ENCODE measurements around the gene HSDL2. TPM values are rescaled to one million over a fixed set of nuclear protein-coding genes. Genes with fewer than 3 reads are reported as not detected.
"Not testable (repeated sequence)": the region's sequence is repeated elsewhere in the genome, so short reads cannot be mapped to it uniquely, and the experiment has no call there.

The HSDL2 gene
- total RNA-seq, 1 experiment from 2014 or later: 32.1 TPM

GRCh38 chr9:112411626-112412027, 31.7 kb downstream of the HSDL2 start:
- H3K27me3 ChIP-seq: no peaks in the 10 kb centered on the region
- no peak for DNase-seq
- peaks cover 23% of the 10 kb centered on the region for H3K36me3 ChIP-seq
- no peaks in the 10 kb centered on the region for H3K9me3 ChIP-seq
- H3K4me3 ChIP-seq: no peak overlapping the region

- H3K4me3 ChIP-seq, H3K36me3 ChIP-seq, DNase-seq, H3K27me3 ChIP-seq, H3K9me3 ChIP-seq: not testable (repeated sequence)
These were observed 33.8 kb downstream of the HSDL2 start for GRCh38 chr9:112413728-112414127.

- H3K9me3 ChIP-seq: no peaks in the 10 kb centered on the region
- H3K36me3 ChIP-seq: peaks cover 11% of the 10 kb centered on the region
- DNase-seq: no peak
- H3K4me3 ChIP-seq: no peak overlapping the region
- no peaks in the 10 kb centered on the region for H3K27me3 ChIP-seq
These were observed 40.3 kb downstream of the HSDL2 start for GRCh38 chr9:112420208-112420607.

- Histone ChIP-seq H3K4me3 (no peak overlapping the region), H3K27me3 (no peaks in the 10 kb centered on the region), H3K36me3 (peaks cover 11% of the 10 kb centered on the region), H3K9me3 (no peaks in the 10 kb centered on the region)
- no peak for DNase-seq
These were observed 41.9 kb downstream of the HSDL2 start for GRCh38 chr9:112421771-112422222.

- Histone ChIP-seq H3K27me3 (no peaks in the 10 kb centered on the region), H3K4me3 (no peak overlapping the region), H3K36me3 (peaks cover 11% of the 10 kb centered on the region), H3K9me3 (no peaks in the 10 kb centered on the region)
- DNase-seq: no peak
These were observed 42.7 kb downstream of the HSDL2 start for GRCh38 chr9:112422417-112423148.

GRCh38 chr9:112430006-112430522, 50.2 kb downstream of the HSDL2 start:
- DNase-seq: no peak
- peaks cover 8% of the 10 kb centered on the region; the same call in 1 of the 2 replicates for H3K36me3 ChIP-seq
- H3K4me3 ChIP-seq: no peak overlapping the region
- no peaks in the 10 kb centered on the region for H3K27me3 ChIP-seq
- no peaks in the 10 kb centered on the region for H3K9me3 ChIP-seq

- Histone ChIP-seq H3K4me3 (no peak overlapping the region), H3K9me3 (no peaks in the 10 kb centered on the region), H3K36me3 (peaks cover 13% of the 10 kb centered on the region), H3K27me3 (no peaks in the 10 kb centered on the region)
- no peak for DNase-seq
These were observed 53.8 kb downstream of the HSDL2 start for GRCh38 chr9:112433499-112434392.

- Histone ChIP-seq H3K27me3 (no peaks in the 10 kb centered on the region), H3K36me3 (peaks cover 13% of the 10 kb centered on the region), H3K4me3 (no peak overlapping the region), H3K9me3 (no peaks in the 10 kb centered on the region)
- no peak for DNase-seq
These were observed 54.6 kb downstream of the HSDL2 start for GRCh38 chr9:112434487-112434886.

- H3K9me3 ChIP-seq: no peaks in the 10 kb centered on the region
- peaks cover 16% of the 10 kb centered on the region for H3K36me3 ChIP-seq
- H3K27me3 ChIP-seq: no peaks in the 10 kb centered on the region
- no peak for DNase-seq
- H3K4me3 ChIP-seq: no peak overlapping the region
These were observed 57.5 kb downstream of the HSDL2 start for GRCh38 chr9:112437406-112437805.

- Histone ChIP-seq H3K36me3 (peaks cover 19% of the 10 kb centered on the region), H3K27me3 (no peaks in the 10 kb centered on the region), H3K4me3 (no peak overlapping the region), H3K9me3 (no peaks in the 10 kb centered on the region)
- DNase-seq: no peak
These were observed 59.3 kb downstream of the HSDL2 start for GRCh38 chr9:112439171-112439570.

GRCh38 chr9:112439825-112440224, 59.9 kb downstream of the HSDL2 start:
- Histone ChIP-seq H3K9me3 (no peaks in the 10 kb centered on the region), H3K4me3 (no peak overlapping the region), H3K36me3 (peaks cover 16% of the 10 kb centered on the region), H3K27me3 (no peaks in the 10 kb centered on the region)
- DNase-seq: no peak

- no peak for DNase-seq
- Histone ChIP-seq H3K36me3 (peaks cover 8% of the 10 kb centered on the region; the same call in 1 of the 2 replicates), H3K4me3 (no peak overlapping the region), H3K27me3 (no peaks in the 10 kb centered on the region), H3K9me3 (no peaks in the 10 kb centered on the region)
These were observed 63.3 kb downstream of the HSDL2 start for GRCh38 chr9:112443200-112443599.

- no peak for DNase-seq
- Histone ChIP-seq H3K27me3 (no peaks in the 10 kb centered on the region), H3K36me3 (peaks cover 8% of the 10 kb centered on the region; the same call in 1 of the 2 replicates), H3K4me3 (no peak overlapping the region), H3K9me3 (no peaks in the 10 kb centered on the region)
These were observed 63.7 kb downstream of the HSDL2 start for GRCh38 chr9:112443636-112444035.

- no peaks in the 10 kb centered on the region for H3K9me3 ChIP-seq
- H3K27me3 ChIP-seq: no peaks in the 10 kb centered on the region
- no peak overlapping the region for H3K4me3 ChIP-seq
- H3K36me3 ChIP-seq: peaks cover 8% of the 10 kb centered on the region; the same call in 1 of the 2 replicates
- no peak for DNase-seq
These were observed 65.3 kb downstream of the HSDL2 start for GRCh38 chr9:112445196-112445595.

GRCh38 chr9:112446080-112446479, 66.2 kb downstream of the HSDL2 start:
- Histone ChIP-seq H3K9me3 (no peaks in the 10 kb centered on the region), H3K27me3 (no peaks in the 10 kb centered on the region), H3K4me3 (no peak overlapping the region), H3K36me3 (peaks cover 8% of the 10 kb centered on the region; the same call in 1 of the 2 replicates)
- DNase-seq: no peak

- no peaks in the 10 kb centered on the region for H3K27me3 ChIP-seq
- H3K4me3 ChIP-seq: no peak overlapping the region
- DNase-seq: no peak
- no peaks in the 10 kb centered on the region for H3K9me3 ChIP-seq
- H3K36me3 ChIP-seq: peaks cover 4% of the 10 kb centered on the region; the same call in 1 of the 2 replicates
These were observed 66.6 kb downstream of the HSDL2 start for GRCh38 chr9:112446526-112446925.

- no peak for DNase-seq
- Histone ChIP-seq H3K4me3 (no peak overlapping the region), H3K36me3 (peaks cover 3% of the 10 kb centered on the region; the same call in 1 of the 2 replicates), H3K27me3 (no peaks in the 10 kb centered on the region), H3K9me3 (no peaks in the 10 kb centered on the region)
These were observed 67.4 kb downstream of the HSDL2 start for GRCh38 chr9:112447283-112447761.
